Uterus (tissue), 4 donors: Measurements from ENCODE around the gene FHIT. TPM values are rescaled to one million over a fixed set of nuclear protein-coding genes. Genes with fewer than 3 reads are reported as not detected.

Experiments used
- DNase-seq, 2 donors: peaks; one replicate each; pipeline ENCODE4 v3.0.0-alpha.2; 2019 to 2020
- H3K27ac ChIP-seq, 2 donors: fragments of 200-600 bp; sonication (generic); 1 replicate in 1 of 2; 2 replicates in 1 of 2; pipeline ENCODE4 v1.5.1; 2016 to 2018
- H3K27me3 ChIP-seq, 2 donors: fragments of 200-600 bp; sonication (generic); one replicate each; pipeline ENCODE4 v1.5.1; 2018 to 2019; ENCODE audit warnings: control low read depth in 1 of 2
- H3K36me3 ChIP-seq, 2 donors: fragments of 200-600 bp; sonication (generic); one replicate each; pipeline ENCODE4 v1.5.1; 2019; ENCODE audit warnings: control low read depth in 1 of 2
- H3K4me1 ChIP-seq, 2 donors: fragments of 200-600 bp; sonication (generic); one replicate each; pipeline ENCODE4 v1.5.1; 2018 to 2019; ENCODE audit warnings: control low read depth in 1 of 2
- H3K4me3 ChIP-seq, 2 donors: fragments of 200-600 bp; sonication (generic); 1 replicate in 1 of 2; 2 replicates in 1 of 2; pipeline ENCODE4 v1.5.1; 2018 to 2019; ENCODE audit warnings: mild to moderate bottlenecking in 1 of 2
- H3K9me3 ChIP-seq, 2 donors: fragments of 200-600 bp; sonication (generic); one replicate each; pipeline ENCODE4 v1.5.1; 2019; ENCODE audit warnings: control low read depth in 1 of 2
- POLR2A ChIP-seq, 2 donors: fragments of 450-650 bp; IDR thresholded peaks; one replicate each; pipeline ENCODE4 v1.6.1; 2016; ENCODE audit warnings: antibody characterized with exemption in 2 of 2, mild to moderate bottlenecking in 1 of 2, moderate library complexity in 1 of 2
- intact Hi-C: fragments of 100-400 bp; cut with DNase I; formaldehyde crosslinking; loops from one replicate; pipeline ENCODE4 v1.15.1; 2023; ENCODE audit warnings: low total_unique reads
- total RNA-seq, 4 donors: library from RNA; depleted of rRNA in 3 of 4; stranded (reverse); fragments of >200 nt in 3 of 4; gene quantifications; one replicate each; pipeline versions ENCODE4 v1.1.0 to v1.2.4, GENCODE V29; 2014 to 2023
- TF ChIP-seq, protein P1 (sequence below), 4 experiments: fragments of 200-600 bp in 2 of 4; fragments of 450-650 bp in 2 of 4; sonication (generic) in 2 of 4; IDR thresholded peaks; one replicate each; pipeline ENCODE4 v1.5.1; 2016 to 2019; ENCODE audit warnings: antibody characterized with exemption in 4 of 4, mild to moderate bottlenecking in 2 of 4, moderate library complexity in 1 of 4
- donor health status: DM: yes; HTN: yes; CAD: no.

The FHIT gene
- total RNA-seq, 4 donors from 2014 or later = 1.3 to 15.2 (median 7.3) TPM

DNA sequence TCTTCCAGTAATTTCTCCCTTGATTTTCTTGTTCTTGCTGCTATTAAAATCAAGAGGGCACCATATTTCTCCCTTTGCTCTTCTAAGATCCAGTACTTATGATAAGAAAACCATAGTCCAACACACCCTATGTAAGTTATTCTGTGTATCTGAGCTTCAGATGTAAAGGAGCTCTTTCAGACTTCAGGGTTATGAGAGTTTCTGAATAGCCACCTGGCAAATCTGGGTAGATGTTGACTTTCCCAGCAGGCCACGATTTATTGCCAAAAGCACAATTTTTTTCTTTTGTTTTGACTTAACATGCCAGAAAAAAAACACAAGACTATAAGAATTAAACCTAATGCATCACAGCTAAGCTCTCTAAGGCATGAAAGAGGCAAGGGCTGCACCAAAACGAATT lies 1045.0 kb downstream of the FHIT start:
- intact Hi-C loops = no loop called here
- no peak for TF ChIP-seq POLR2A (IDR thresholded peaks at IDR 0.05)
- TF ChIP-seq, protein P1, sequence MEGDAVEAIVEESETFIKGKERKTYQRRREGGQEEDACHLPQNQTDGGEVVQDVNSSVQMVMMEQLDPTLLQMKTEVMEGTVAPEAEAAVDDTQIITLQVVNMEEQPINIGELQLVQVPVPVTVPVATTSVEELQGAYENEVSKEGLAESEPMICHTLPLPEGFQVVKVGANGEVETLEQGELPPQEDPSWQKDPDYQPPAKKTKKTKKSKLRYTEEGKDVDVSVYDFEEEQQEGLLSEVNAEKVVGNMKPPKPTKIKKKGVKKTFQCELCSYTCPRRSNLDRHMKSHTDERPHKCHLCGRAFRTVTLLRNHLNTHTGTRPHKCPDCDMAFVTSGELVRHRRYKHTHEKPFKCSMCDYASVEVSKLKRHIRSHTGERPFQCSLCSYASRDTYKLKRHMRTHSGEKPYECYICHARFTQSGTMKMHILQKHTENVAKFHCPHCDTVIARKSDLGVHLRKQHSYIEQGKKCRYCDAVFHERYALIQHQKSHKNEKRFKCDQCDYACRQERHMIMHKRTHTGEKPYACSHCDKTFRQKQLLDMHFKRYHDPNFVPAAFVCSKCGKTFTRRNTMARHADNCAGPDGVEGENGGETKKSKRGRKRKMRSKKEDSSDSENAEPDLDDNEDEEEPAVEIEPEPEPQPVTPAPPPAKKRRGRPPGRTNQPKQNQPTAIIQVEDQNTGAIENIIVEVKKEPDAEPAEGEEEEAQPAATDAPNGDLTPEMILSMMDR (IDR thresholded peaks at IDR 0.05) = no peak
- no peaks in the 10 kb centered on the region for H3K4me1 ChIP-seq

DNA sequence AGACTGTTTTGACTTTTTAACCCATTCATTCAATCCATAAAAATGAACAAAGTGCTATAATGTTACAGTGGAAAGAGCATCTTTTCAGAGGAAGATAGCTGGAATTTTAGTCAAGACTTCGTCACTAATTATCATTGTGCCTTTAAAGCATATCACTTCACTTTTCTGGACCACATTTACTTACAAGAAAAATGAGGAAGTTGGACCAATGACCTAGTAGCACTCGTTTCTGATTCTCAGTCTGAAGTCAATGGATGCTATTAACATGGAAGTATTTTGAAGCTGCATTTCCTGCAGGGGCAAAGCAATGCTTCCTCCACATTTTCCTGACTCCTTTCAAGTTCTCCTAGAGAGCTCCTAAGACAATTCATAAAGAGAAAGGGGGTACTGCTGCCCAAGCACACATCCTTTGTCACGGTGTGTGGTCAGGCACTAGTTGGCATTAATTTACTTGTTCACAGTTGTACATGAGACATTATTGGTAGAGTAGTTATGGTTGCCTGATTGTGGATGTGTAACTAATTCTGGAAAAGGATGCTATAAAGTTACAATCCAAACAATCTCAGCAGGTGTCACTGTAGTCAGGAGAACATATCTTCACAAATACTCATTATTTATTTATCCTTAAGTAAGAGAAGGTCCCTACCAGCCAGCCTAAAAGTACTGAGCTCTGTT lies 1049.1 kb downstream of the FHIT start:
- no peaks in the 10 kb centered on the region for H3K9me3 ChIP-seq
- no peak overlapping the region for H3K27ac ChIP-seq
- H3K4me3 ChIP-seq = no peak overlapping the region
- TF ChIP-seq, protein P1 (IDR thresholded peaks at IDR 0.05) = no peak
- TF ChIP-seq POLR2A (IDR thresholded peaks at IDR 0.05) = no peak
- no peaks in the 10 kb centered on the region for H3K27me3 ChIP-seq
- H3K4me1 ChIP-seq = no peaks in the 10 kb centered on the region
- H3K36me3 ChIP-seq = no peaks in the 10 kb centered on the region
- DNase-seq = no peak
- intact Hi-C loops = no loop called here

More for the DNA sequence above, 1045.0 kb downstream of the FHIT start:
- H3K9me3 ChIP-seq = no peaks in the 10 kb centered on the region
- H3K27me3 ChIP-seq = no peaks in the 10 kb centered on the region
- no peak overlapping the region for H3K4me3 ChIP-seq
- no peaks in the 10 kb centered on the region for H3K36me3 ChIP-seq
- H3K27ac ChIP-seq = no peak overlapping the region
- no peak for DNase-seq

DNA sequence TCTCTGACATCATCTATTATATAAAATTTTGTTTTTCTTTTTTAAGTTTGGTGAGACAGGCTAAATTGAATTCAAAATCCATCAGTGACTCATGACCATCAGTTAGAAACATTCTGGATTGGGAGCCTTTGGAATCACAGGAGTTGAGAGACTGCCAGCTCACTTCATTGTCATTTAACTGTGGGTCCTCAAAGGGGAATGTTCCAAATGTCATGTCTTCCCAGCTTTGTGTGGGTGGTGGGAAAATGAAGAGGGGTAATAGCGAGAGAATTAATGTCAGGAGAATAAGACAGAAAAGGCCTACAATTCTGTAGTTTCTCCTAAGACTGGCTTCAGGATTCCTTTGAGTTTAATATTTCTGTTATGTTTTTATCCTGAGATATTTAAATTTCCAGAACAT lies 1051.9 kb downstream of the FHIT start:
- intact Hi-C loops = no loop called here
- DNase-seq = no peak

DNA sequence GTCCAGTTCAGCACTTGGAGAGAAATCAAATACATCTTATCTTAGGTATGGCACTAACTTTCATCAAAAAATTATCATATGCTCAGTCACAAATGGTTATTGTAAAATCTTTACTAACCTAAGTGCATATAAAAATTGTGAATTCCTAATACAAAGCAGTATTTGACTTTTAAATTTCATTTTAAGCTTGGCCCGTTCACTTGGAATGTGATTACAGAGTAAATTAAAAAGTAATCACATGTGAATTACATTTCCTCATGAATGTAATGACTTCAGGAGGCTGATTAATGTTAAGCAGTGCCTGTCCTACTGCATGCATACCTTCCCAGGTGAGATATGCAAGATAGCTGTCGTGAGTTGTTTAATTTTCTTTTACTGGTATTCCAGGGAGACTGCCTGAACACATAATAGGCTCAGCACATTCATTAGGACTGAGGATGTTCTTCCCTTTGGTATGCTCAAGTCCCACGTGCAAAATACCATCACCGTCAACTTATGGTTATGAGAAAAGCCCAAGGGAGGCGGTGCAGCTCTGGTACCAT lies 1053.0 kb downstream of the FHIT start:
- no peak for DNase-seq

More for the DNA sequence above, 1051.9 kb downstream of the FHIT start:
- Histone ChIP-seq H3K36me3 (no peaks in the 10 kb centered on the region), H3K9me3 (no peaks in the 10 kb centered on the region), H3K4me3 (no peak overlapping the region), H3K4me1 (no peaks in the 10 kb centered on the region), H3K27me3 (no peaks in the 10 kb centered on the region), H3K27ac (no peak overlapping the region)
- no peak for TF ChIP-seq POLR2A (IDR thresholded peaks at IDR 0.05)
- TF ChIP-seq, protein P1 (IDR thresholded peaks at IDR 0.05) = no peak

More for the DNA sequence above, 1053.0 kb downstream of the FHIT start:
- Histone ChIP-seq H3K9me3 (no peaks in the 10 kb centered on the region), H3K27me3 (no peaks in the 10 kb centered on the region), H3K36me3 (no peaks in the 10 kb centered on the region), H3K4me1 (no peaks in the 10 kb centered on the region), H3K4me3 (no peak overlapping the region), H3K27ac (no peak overlapping the region)
- TF ChIP-seq POLR2A (IDR thresholded peaks at IDR 0.05) = no peak
- TF ChIP-seq, protein P1 (IDR thresholded peaks at IDR 0.05) = no peak
- intact Hi-C loops = no loop called here
